ENCODE measurements around the gene RNF130. TPM values are rescaled to one million over a fixed set of nuclear protein-coding genes. Genes with fewer than 3 reads are reported as not detected.

RNF130 gene
- total and polyA plus RNA-seq, 2 experiments from 2014 or later, result 69.6 to 83.0 TPM

DNA sequence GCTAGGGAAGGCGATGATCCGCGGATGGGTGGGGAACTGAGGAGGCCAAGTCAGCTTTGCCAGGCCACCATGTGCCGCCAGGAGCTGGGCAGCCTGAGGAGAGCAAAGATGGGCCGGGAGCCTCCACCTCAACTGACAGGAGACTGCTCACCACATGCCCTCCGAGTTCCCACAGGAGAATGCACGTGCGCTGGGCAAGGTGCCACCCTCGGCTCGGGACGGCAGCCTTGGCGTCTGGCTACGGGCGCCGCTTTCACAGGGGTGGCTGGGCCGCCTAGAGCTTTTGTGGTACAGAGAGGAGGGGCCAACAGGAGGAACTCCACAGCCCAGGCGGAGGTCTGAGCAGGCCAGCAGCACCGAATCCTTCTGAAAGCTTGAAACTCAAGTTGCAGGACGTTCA is 158.6 kb downstream of the RNF130 start:
- DNase-seq (ENCODE audit: low read depth in 1 of 2, low spot score in 1 of 2), result no peak

DNA sequence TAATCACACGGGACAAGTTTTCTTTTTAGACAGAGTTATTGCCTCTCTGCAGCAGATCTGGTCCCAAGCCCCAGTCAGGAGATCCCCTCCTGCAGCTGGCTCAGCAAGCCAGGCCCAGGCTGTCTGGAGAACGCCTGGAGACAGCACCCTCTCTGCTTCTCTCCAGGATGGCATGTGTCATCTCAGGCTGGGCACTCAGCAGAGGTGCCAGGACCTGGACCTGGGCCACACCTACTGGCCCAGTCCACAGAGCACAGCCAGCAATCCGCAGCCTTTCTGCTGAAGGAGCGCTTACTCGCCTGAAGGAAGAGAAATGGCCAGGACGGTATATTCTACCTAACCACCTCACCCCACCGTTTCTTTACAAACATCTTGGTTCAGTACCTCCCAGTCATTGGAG is 159.2 kb downstream of the RNF130 start:
- H3K27me3 ChIP-seq, result no peaks in the 10 kb centered on the region
- DNase-seq (ENCODE audit: low read depth in 1 of 2, low spot score in 1 of 2), result no peak
- TF ChIP-seq, protein P1, sequence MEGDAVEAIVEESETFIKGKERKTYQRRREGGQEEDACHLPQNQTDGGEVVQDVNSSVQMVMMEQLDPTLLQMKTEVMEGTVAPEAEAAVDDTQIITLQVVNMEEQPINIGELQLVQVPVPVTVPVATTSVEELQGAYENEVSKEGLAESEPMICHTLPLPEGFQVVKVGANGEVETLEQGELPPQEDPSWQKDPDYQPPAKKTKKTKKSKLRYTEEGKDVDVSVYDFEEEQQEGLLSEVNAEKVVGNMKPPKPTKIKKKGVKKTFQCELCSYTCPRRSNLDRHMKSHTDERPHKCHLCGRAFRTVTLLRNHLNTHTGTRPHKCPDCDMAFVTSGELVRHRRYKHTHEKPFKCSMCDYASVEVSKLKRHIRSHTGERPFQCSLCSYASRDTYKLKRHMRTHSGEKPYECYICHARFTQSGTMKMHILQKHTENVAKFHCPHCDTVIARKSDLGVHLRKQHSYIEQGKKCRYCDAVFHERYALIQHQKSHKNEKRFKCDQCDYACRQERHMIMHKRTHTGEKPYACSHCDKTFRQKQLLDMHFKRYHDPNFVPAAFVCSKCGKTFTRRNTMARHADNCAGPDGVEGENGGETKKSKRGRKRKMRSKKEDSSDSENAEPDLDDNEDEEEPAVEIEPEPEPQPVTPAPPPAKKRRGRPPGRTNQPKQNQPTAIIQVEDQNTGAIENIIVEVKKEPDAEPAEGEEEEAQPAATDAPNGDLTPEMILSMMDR (IDR thresholded peaks at IDR 0.05; ENCODE audit: low read depth, low read length), result no peak
- no peak overlapping the region for H3K27ac ChIP-seq
- H3K4me1 ChIP-seq (ENCODE audit: low read depth), result no peaks in the 10 kb centered on the region
- no peaks in the 10 kb centered on the region for H3K9me3 ChIP-seq (ENCODE audit: low read depth)
- H3K4me3 ChIP-seq, result no peak overlapping the region
- no peaks in the 10 kb centered on the region for H3K36me3 ChIP-seq

More for the DNA sequence above, 158.6 kb downstream of the RNF130 start:
- Histone ChIP-seq H3K27me3 (no peaks in the 10 kb centered on the region), H3K9me3 (ENCODE audit: low read depth) (no peaks in the 10 kb centered on the region), H3K36me3 (no peaks in the 10 kb centered on the region), H3K4me1 (ENCODE audit: low read depth) (no peaks in the 10 kb centered on the region), H3K4me3 (no peak overlapping the region), H3K27ac (no peak overlapping the region)
- TF ChIP-seq, protein P1 (IDR thresholded peaks at IDR 0.05; ENCODE audit: low read depth, low read length), result no peak

DNA sequence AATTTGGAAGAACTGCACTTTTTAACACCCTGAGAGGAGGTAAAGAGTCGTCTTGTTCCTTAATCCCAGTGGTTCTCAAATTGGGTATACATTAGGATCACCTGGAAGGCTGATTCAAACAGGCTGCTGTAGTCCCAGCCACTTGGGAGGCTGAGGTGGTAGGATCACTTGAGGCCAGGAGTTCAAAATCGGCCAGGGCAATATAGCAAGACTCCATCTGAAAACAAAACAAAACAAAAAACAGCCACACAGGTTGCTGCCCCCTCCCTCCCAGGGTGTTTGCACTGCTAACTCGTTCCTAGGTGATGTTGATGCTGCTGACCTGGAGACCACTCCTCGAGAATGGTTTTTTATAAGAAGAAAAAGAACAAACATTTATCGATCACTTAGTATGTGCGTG is 162.3 kb downstream of the RNF130 start:
- H3K4me3 ChIP-seq, result no peak overlapping the region
- H3K9me3 ChIP-seq (ENCODE audit: low read depth), result no peaks in the 10 kb centered on the region
- H3K27me3 ChIP-seq, result no peaks in the 10 kb centered on the region
- TF ChIP-seq, protein P1 (IDR thresholded peaks at IDR 0.05; ENCODE audit: low read depth, low read length), result no peak
- no peak for DNase-seq (ENCODE audit: low read depth in 1 of 2, low spot score in 1 of 2)
- H3K27ac ChIP-seq, result no peak overlapping the region
- peaks cover 7% of the 10 kb centered on the region for H3K4me1 ChIP-seq (ENCODE audit: low read depth)
- no peaks in the 10 kb centered on the region for H3K36me3 ChIP-seq

DNA sequence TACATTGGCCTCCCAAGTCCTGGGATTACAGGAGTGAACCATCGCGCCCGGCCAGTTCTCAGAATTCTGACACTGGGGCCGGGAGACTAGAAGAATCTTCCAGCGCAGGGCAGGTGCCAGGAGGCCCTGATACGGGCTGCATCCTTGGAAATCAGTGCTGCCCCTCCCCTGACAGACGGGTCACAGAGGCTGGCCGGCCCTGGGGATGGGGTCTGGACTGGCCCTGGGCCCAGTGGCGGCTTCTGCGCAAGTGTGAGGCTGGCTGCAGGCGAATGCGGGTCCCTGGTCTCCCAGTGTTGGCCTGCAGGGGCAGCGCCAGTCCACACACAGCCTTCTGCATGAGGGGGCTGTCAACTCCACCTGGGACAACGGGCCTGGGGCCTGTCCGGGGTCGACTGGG is 163.0 kb downstream of the RNF130 start:
- peak in 1 of 2 donors; percentile 27 for DNase-seq (ENCODE audit: low read depth in 1 of 2, low spot score in 1 of 2)
- Histone ChIP-seq H3K27ac (no peak overlapping the region), H3K36me3 (no peaks in the 10 kb centered on the region), H3K4me3 (no peak overlapping the region), H3K4me1 (ENCODE audit: low read depth) (peaks cover 7% of the 10 kb centered on the region), H3K9me3 (ENCODE audit: low read depth) (no peaks in the 10 kb centered on the region), H3K27me3 (no peaks in the 10 kb centered on the region)
- TF ChIP-seq, protein P1 (IDR thresholded peaks at IDR 0.05; ENCODE audit: low read depth, low read length), result no peak

DNA sequence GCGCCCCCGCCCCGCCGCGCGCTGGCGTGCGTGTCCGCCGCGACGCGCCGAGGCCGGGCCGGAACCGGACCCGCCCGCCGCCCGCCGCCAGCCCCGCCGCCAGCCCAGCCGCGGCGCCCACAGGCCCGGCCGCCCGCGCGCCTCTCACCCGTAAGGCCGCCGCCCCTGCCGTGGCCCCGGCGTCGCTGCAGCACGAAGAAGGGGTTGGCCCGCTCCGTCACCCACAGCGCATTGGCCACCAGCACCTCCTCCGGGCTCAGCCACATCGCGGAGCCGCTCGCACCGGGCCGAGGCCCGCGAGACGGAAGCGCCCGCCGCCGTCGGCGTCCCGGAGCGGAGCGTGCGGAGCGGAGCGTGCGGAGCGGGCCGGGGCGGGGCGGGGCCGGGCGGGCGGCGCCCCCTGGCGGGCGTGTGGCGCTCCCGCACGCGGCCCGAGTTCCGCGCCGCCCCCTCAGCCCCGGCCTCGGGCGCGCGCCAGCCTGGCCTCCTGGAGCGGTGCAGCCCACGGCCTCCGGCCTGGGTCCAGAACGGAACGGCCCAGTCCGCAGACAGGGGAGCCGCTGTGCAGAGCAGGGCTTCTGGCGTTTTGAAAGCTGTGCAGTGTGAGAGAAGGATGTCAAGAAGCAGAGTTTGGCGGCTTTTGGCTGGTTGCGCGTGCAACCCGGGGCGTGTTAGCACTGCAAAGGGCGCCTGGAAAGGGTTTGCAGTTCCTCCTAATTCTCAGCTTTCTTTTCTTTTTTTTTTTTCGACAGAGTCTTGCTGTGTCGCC is 163.8 kb downstream of the RNF130 start, which contains the start of gene TBC1D9B:
TSS of gene TBC1D9B (minus strand) at position 342 of the 769 bp plus-strand sequence. CDS start at position 266, 76 bp downstream.
- H3K27ac ChIP-seq, result no peak within 1 kb of the TSS
- H3K4me1 ChIP-seq (ENCODE audit: low read depth), result peaks cover 7% of the 10 kb centered on the region
- peak; percentile 83 to 84 for DNase-seq (ENCODE audit: low read depth in 1 of 2, low spot score in 1 of 2)
- no peaks in the 10 kb centered on the region for H3K27me3 ChIP-seq
- peak within 1 kb of the TSS; percentile 70 for H3K4me3 ChIP-seq
- TF ChIP-seq, protein P1 (IDR thresholded peaks at IDR 0.05; ENCODE audit: low read depth, low read length), result peak; percentile 15
- H3K36me3 ChIP-seq, result no peaks in the 10 kb centered on the region
- H3K9me3 ChIP-seq (ENCODE audit: low read depth), result no peaks in the 10 kb centered on the region
